Activated naive CD8-positive, alpha-beta T cell treated with anti-CD3 and anti-CD28 coated beads, Interleukin-2, amount 50 U/mL, for 24 hours (primary cell): Measurements from ENCODE around the gene HS2ST1.

ENCODE experiments used
- ATAC-seq: fragments of 150-1000 bp; cut with Tn5 transposase; one replicate; pipeline ENCODE4 v1.10.0; 2021
- DNase-seq: peaks from one replicate; pipeline ENCODE4 v3.0.0; 2021
- H3K27ac Mint-ChIP-seq: one replicate; pipeline ENCODE4 v1.8.0; 2021; ENCODE audit warnings: mild to moderate bottlenecking, mixed read lengths
- H3K27me3 Mint-ChIP-seq: one replicate; pipeline ENCODE4 v1.8.0; 2021; ENCODE audit warnings: mixed read lengths
- H3K36me3 Mint-ChIP-seq: one replicate; pipeline ENCODE4 v1.8.0; 2021; ENCODE audit warnings: low read depth, mixed read lengths
- H3K4me1 Mint-ChIP-seq: one replicate; pipeline ENCODE4 v1.8.0; 2021; ENCODE audit warnings: mixed read lengths
- H3K4me3 Mint-ChIP-seq: one replicate; pipeline ENCODE4 v1.8.0; 2021; ENCODE audit warnings: mild to moderate bottlenecking, moderate library complexity, mixed read lengths
- H3K9me3 Mint-ChIP-seq: one replicate; pipeline ENCODE4 v1.8.0; 2021; ENCODE audit warnings: mixed read lengths

HS2ST1 gene

DNA sequence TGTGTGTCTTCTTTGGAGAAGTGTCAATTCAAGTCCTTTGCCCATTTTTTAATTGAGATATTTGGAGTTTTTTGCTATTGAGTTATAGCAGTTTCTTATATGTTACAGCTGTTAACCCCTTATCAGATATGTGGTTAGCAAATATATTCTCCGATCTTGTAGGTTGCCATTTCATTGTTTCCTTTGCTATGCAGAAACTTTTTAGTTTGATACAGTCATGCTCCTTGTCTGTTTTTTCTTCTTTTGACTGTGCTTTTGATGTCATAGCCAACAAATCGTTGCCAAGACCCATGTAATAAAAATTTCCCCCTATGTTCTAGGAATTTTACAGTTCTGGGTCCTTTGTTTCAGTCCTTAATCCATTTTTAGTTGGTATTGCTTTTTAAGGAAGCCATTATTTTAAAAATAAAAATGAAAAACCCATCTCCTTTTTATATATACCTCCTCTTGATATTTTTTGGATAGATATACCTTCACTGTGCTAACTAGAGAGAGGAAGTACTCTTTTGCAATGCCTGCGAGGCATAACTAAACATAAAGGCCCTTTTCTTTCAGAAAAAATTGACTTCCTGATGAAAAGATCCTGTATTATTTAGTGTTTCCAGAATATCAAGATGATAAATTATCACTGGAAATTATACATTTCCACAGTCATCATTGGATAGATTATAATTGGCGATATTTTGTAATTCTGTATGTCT is 127.8 kb downstream of the HS2ST1 start:
- H3K4me1 Mint-ChIP-seq: peaks cover 45% of the 10 kb centered on the region
- H3K27me3 Mint-ChIP-seq: no peaks in the 10 kb centered on the region
- no peak for DNase-seq
- peaks cover 8% of the 10 kb centered on the region for H3K9me3 Mint-ChIP-seq
- ATAC-seq: peak; percentile 10
- peak overlapping the region; percentile 16 for H3K4me3 Mint-ChIP-seq
- H3K36me3 Mint-ChIP-seq: peaks cover 5% of the 10 kb centered on the region
- H3K27ac Mint-ChIP-seq: peak overlapping the region; percentile 6

DNA sequence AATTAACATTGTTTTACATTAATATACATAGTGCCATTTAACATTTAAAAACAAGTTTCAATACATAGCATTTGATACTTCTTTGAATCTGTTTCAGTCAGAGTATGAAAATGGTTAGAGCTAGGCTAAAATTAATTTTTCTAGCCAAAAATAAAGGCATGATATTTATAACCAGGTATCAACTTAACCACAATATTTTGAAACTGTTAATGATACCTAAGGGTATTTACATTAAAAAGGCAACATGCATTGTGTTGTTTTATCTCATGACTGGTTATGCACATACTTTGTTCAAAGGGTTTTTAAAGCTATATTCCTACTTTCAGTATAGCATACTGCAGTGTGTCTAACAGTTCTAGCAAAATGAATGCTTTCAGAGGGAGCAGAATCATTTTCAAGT is 130.0 kb downstream of the HS2ST1 start:
- Mint-ChIP-seq H3K9me3 (peaks cover 12% of the 10 kb centered on the region), H3K27me3 (no peaks in the 10 kb centered on the region), H3K4me1 (peaks cover 47% of the 10 kb centered on the region), H3K36me3 (peaks cover 10% of the 10 kb centered on the region), H3K27ac (peak overlapping the region; percentile 37), H3K4me3 (no peak overlapping the region)
- DNase-seq (no peak), ATAC-seq (no peak)

DNA sequence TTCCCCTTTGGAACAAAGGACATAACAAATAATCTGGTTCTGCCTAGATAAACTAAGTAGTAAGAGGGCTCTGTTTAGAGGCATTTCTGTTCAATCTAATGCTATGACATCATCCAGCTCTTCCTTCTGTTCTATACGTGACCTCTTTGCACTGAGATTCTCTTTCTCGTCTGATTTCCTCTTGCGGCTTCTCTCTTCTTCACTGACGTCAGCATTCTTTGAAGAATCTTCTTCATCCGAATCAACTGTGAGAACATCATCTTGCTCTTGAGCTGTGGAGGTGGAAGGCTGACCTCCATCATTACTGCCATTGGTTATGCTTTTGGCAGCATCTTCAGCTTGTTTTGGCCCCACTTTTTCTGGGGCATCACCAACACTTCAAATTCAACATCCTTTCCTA is 130.4 kb downstream of the HS2ST1 start:
- DNase-seq: no peak
- Mint-ChIP-seq H3K27ac (peak overlapping the region; percentile 37), H3K4me1 (peaks cover 50% of the 10 kb centered on the region), H3K36me3 (peaks cover 12% of the 10 kb centered on the region), H3K4me3 (no peak overlapping the region), H3K27me3 (no peaks in the 10 kb centered on the region), H3K9me3 (peaks cover 12% of the 10 kb centered on the region)
- peak; percentile 67 for ATAC-seq

DNA sequence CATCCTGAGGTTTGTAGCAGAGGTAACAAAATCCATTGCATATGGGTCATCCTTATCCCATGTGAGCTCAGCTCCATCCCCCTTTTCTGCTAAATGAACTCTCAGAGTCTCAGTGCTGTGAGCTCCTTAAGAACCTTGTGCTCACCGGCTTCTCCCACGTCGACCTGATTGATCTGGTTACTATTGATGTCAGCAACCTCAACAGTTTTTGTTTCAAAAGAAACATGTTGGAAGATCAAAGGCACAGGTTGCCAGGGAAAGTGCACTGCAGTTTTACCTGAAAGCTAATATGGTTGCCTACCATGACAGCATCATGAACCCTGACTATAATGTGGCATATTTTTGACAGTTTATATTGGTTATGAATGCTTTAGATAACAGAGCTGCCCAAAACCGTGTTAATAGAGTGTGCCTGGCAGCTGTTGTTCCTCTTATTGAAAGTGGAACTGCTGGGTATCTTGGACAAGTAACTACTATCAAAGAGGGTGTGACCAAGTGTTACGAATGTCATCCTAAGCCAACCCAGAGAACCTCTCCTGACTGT is 131.4 kb downstream of the HS2ST1 start:
- Mint-ChIP-seq H3K27ac (peak overlapping the region; percentile 73), H3K4me3 (peak overlapping the region; percentile 52), H3K4me1 (peaks cover 52% of the 10 kb centered on the region), H3K9me3 (peaks cover 12% of the 10 kb centered on the region), H3K27me3 (no peaks in the 10 kb centered on the region), H3K36me3 (peaks cover 12% of the 10 kb centered on the region)
- DNase-seq (peak; percentile 23), ATAC-seq (peak; percentile 79)

DNA sequence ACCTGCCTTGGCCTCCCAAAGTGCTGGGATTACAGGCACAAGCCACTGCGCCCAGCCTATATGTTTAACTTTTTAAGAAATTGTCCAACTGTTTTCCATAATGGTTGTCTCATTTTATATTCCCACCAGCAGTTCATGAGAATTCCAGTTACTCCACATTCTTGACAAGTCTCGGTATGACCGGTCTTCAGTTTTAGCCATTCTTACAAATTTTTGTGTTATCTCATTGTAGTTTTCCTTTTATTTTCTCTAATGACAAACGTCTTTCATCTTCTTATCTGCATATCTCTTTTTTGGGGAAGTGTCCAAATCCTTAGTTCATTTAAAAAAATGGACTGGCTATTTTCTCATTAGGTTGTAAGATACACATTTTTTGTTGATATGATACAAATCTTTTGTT is 132.5 kb downstream of the HS2ST1 start:
- H3K27ac Mint-ChIP-seq: no peak overlapping the region
- ATAC-seq: no peak
- H3K4me1 Mint-ChIP-seq: peaks cover 45% of the 10 kb centered on the region
- no peak for DNase-seq
- H3K27me3 Mint-ChIP-seq: no peaks in the 10 kb centered on the region
- peaks cover 12% of the 10 kb centered on the region for H3K36me3 Mint-ChIP-seq
- peaks cover 12% of the 10 kb centered on the region for H3K9me3 Mint-ChIP-seq
- H3K4me3 Mint-ChIP-seq: no peak overlapping the region

DNA sequence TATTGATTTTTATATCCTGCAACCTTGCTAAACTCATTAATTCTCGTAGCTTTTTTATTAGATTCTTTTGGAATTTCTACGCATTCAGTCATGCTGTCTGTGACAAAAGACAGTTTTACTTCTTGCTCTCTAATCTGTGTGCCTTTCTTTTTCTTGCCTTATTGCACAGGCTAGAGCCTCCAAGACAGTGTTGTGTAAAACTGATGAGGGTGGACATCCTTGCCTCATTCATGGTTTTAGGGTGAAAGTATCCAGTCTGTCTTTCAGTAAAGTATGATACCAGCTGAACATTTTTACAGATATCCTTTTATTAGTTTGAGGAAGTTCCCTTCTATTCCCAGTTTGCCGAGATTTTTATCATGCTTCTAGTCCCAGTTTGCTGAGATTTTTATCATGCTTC is 133.8 kb downstream of the HS2ST1 start:
- no peak for ATAC-seq
- no peak overlapping the region for H3K27ac Mint-ChIP-seq

DNA sequence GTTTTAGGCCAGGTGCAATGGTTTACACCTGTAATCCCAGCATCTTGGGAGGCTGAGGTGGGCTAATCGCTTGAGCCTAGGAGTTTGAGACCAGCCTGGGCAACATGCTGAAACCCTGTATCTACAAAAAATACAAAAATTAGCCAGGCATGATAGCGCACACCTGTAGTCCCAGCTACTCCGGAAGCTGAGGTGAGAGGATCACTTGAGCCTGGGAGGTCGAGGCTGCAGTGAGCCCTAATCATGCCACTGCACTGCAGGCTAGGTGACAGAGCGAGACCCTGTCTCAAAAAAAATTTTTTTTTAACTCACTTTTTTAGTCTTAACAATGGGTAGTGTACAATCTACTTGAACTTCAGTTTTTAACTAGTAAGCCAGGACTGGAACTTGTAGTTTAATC is 137.5 kb downstream of the HS2ST1 start:
- no peaks in the 10 kb centered on the region for H3K27me3 Mint-ChIP-seq
- H3K36me3 Mint-ChIP-seq: peaks cover 10% of the 10 kb centered on the region
- no peak for ATAC-seq
- no peak overlapping the region for H3K27ac Mint-ChIP-seq
- DNase-seq: no peak
- H3K4me3 Mint-ChIP-seq: no peak overlapping the region
- H3K4me1 Mint-ChIP-seq: peaks cover 20% of the 10 kb centered on the region
- H3K9me3 Mint-ChIP-seq: peaks cover 15% of the 10 kb centered on the region

More for the DNA sequence above, 133.8 kb downstream of the HS2ST1 start:
- Mint-ChIP-seq H3K27me3 (no peaks in the 10 kb centered on the region), H3K4me1 (peaks cover 39% of the 10 kb centered on the region), H3K9me3 (peaks cover 12% of the 10 kb centered on the region), H3K36me3 (peaks cover 12% of the 10 kb centered on the region), H3K4me3 (no peak overlapping the region)
- DNase-seq: no peak

DNA sequence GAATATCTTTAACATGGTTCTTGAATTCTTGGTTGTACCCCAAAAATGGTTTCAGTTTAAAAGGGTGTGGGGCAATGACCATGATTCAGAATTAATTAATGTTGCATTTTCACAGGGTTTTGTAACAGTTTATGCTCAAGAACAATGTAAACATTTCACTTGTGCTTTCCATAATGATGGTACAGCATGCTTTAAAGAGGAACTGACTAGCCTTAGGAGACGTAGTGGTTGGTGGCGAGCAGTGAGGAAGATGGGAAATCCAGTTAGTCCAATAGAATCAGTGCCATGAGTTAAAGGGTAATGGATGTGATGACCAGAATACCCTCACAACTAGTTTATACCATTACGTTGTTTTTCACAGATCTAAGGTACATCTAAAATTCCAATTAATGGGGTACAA is 138.0 kb downstream of the HS2ST1 start:
- no peak for ATAC-seq
- Mint-ChIP-seq H3K36me3 (peaks cover 7% of the 10 kb centered on the region), H3K9me3 (peaks cover 12% of the 10 kb centered on the region), H3K27me3 (no peaks in the 10 kb centered on the region), H3K27ac (no peak overlapping the region), H3K4me1 (peaks cover 23% of the 10 kb centered on the region), H3K4me3 (no peak overlapping the region)
- no peak for DNase-seq

DNA sequence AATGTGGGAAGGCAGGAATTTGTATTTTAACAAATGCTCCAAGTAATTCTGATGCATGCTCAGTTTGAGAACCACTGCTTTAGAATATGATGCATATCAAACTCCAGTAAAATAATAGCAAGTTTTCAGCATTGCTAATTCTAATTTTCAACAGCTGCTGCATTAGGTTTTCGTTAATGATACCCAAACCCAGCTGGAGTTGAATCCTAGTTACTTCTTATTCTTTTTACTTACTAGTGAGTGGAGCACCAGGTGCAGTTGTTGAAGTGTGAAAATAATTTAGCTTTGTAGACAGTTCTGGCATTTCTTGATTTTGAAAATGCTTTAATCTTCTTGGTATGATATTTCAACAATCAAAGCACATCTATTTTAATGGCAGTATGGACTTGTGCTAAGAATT is 138.5 kb downstream of the HS2ST1 start:
- no peak overlapping the region for H3K4me3 Mint-ChIP-seq
- no peaks in the 10 kb centered on the region for H3K27me3 Mint-ChIP-seq
- H3K27ac Mint-ChIP-seq: no peak overlapping the region
- H3K9me3 Mint-ChIP-seq: peaks cover 12% of the 10 kb centered on the region
- DNase-seq: no peak
- H3K36me3 Mint-ChIP-seq: peaks cover 7% of the 10 kb centered on the region
- H3K4me1 Mint-ChIP-seq: peaks cover 26% of the 10 kb centered on the region
- no peak for ATAC-seq

DNA sequence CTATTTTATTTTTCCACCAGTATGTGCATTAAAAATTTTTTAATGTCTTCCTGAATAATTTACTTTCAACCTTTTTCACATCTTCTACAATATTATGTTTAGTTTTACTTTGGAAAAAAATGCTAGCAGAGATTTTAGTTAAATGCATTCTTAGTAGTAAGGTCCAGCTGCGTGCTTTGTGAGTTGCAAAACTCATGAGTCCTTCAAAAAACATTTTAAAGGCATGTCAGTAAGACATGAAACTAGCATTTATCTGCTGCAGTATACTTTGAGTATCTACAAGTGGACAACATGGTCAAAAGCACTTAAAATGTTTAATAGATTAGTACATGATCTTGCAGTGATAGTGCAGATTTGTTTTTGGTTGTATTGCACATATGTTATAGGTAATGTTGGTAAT is 139.0 kb downstream of the HS2ST1 start:
- H3K9me3 Mint-ChIP-seq: peaks cover 9% of the 10 kb centered on the region
- H3K4me1 Mint-ChIP-seq: peaks cover 31% of the 10 kb centered on the region
- H3K36me3 Mint-ChIP-seq: peaks cover 4% of the 10 kb centered on the region
- no peak overlapping the region for H3K27ac Mint-ChIP-seq
- no peak overlapping the region for H3K4me3 Mint-ChIP-seq
- no peak for ATAC-seq
- H3K27me3 Mint-ChIP-seq: no peaks in the 10 kb centered on the region
- no peak for DNase-seq

DNA sequence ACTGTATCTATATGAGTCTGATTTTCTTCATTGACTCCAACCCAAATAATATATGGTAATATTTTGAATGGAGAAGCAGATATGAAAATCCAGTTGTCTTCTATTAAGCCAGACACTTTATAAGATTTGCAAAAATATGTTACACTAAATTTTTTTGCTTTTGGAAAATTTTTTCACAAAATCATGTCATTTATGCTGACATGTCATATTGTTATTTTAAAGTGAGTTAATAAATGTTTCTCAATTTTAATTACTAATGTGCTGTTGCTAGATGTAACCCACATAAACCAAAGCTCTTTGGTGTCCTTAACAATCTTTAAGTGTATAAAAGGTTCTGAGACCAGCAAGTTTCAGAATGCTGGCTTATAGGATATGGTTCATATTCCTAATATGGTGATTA is 142.5 kb downstream of the HS2ST1 start:
- H3K36me3 Mint-ChIP-seq: no peaks in the 10 kb centered on the region
- H3K27ac Mint-ChIP-seq: no peak overlapping the region
- DNase-seq (no peak), ATAC-seq (no peak)
- H3K9me3 Mint-ChIP-seq: peaks cover 9% of the 10 kb centered on the region
- H3K4me1 Mint-ChIP-seq: peaks cover 37% of the 10 kb centered on the region
- no peak overlapping the region for H3K4me3 Mint-ChIP-seq
- H3K27me3 Mint-ChIP-seq: no peaks in the 10 kb centered on the region

DNA sequence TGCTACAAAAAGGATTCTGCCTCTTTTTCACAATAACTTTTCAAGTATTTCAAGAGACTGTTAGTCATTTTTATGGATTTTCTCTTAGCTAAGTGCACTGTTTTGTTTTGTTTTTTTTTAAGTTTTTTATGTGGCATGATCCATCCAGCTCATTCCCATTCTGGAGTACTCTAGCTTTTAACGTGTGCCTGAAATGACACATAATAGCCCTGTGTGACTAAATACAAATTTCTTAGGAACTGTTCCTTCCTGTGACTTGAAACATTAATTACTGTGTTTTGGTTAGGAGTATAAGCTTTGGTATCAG is 143.9 kb downstream of the HS2ST1 start:
- ATAC-seq (no peak), DNase-seq (no peak)
- H3K4me3 Mint-ChIP-seq: no peak overlapping the region
- peaks cover 17% of the 10 kb centered on the region for H3K9me3 Mint-ChIP-seq
- no peaks in the 10 kb centered on the region for H3K27me3 Mint-ChIP-seq
- peaks cover 41% of the 10 kb centered on the region for H3K4me1 Mint-ChIP-seq
- H3K27ac Mint-ChIP-seq: no peak overlapping the region
- H3K36me3 Mint-ChIP-seq: peaks cover 2% of the 10 kb centered on the region

DNA sequence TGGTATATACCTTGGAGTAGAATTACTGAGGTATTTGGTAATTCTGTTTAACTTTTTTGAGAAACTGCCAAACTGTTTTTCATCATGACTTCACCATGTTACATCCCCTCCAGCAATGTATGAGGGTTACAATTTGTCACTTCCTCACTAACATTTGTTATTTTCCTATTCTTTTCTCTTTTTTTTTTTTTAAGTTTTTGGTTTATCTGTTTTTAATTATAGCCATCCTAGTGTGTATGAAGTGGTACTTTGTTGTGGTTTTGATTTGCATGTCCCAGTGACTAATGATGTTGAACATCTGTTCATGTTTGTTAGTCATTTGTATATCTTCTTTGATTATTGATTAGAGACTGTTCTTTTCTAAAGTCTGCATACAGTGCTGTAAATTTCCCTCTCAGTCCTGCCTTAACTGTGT is 147.3 kb downstream of the HS2ST1 start:
- H3K4me3 Mint-ChIP-seq: no peak overlapping the region
- no peak overlapping the region for H3K27ac Mint-ChIP-seq
- H3K9me3 Mint-ChIP-seq: peaks cover 15% of the 10 kb centered on the region
- DNase-seq (no peak), ATAC-seq (peak; percentile 20)
- peaks cover 47% of the 10 kb centered on the region for H3K4me1 Mint-ChIP-seq
- peaks cover 7% of the 10 kb centered on the region for H3K36me3 Mint-ChIP-seq
- no peaks in the 10 kb centered on the region for H3K27me3 Mint-ChIP-seq

DNA sequence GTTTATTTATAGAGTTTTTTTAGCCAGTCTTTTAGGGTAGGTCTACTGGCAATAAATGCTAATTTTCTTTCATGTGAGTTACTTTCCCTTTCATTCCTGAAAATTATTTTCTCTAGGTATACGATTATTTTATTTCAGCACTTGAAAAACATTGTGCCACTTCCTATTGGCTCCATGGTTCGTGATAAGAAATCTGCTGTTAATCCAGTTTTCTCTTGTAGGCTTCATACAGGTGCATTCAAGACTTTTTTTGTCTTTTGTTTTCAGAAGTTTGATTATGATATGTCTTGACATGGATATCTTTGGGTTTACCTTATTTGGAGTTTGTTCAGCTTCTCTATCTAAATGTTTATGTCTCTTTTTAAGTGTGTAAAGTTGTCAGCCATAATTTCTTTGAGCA is 148.3 kb downstream of the HS2ST1 start:
- Mint-ChIP-seq H3K27ac (peak overlapping the region; percentile 43), H3K9me3 (peaks cover 20% of the 10 kb centered on the region), H3K4me3 (no peak overlapping the region), H3K4me1 (peaks cover 44% of the 10 kb centered on the region), H3K36me3 (peaks cover 10% of the 10 kb centered on the region), H3K27me3 (no peaks in the 10 kb centered on the region)
- ATAC-seq (no peak), DNase-seq (no peak)

DNA sequence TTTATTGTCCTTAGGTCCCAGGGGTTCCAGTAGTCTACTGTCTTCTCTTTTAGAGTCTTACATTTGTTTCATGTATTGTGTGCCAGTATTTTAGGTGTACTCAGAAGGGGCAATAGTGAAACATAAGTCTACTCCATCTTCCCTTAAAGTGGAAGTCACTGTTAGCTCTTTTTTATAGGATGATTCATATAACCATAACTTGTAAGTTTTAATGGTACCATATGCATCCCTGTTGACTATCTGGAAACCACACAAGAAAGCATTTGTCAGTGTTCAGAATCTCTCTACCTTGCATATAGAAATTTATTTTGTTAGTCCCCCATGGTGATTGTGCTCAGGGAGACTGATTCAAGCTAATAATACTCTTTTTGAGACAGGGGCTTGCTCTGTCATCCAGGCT is 149.9 kb downstream of the HS2ST1 start:
- Mint-ChIP-seq H3K4me3 (no peak overlapping the region), H3K4me1 (peaks cover 37% of the 10 kb centered on the region), H3K9me3 (peaks cover 20% of the 10 kb centered on the region), H3K36me3 (peaks cover 10% of the 10 kb centered on the region), H3K27me3 (no peaks in the 10 kb centered on the region), H3K27ac (no peak overlapping the region)
- DNase-seq: no peak
- no peak for ATAC-seq

DNA sequence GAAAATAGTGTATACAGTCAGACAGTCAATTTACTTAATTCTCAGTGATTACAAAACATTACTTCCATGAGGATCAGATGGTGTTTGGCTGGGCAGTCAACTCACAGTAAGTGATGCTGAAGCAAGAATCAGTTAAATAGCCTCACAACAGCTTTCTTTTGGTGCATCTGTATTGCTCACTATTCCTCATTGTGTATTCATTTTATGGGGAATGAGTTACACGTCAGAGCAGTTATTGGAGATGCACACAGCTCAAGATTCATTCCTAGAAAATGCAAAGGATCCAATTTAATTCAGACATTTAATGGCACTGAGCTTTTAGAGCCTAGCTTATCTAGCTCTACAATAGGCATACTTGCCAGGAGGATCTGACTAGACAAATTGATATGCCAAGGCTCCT is 150.6 kb downstream of the HS2ST1 start:
- no peak overlapping the region for H3K4me3 Mint-ChIP-seq
- H3K4me1 Mint-ChIP-seq: peaks cover 34% of the 10 kb centered on the region
- H3K36me3 Mint-ChIP-seq: peaks cover 10% of the 10 kb centered on the region
- no peak overlapping the region for H3K27ac Mint-ChIP-seq
- ATAC-seq (no peak), DNase-seq (no peak)
- H3K27me3 Mint-ChIP-seq: no peaks in the 10 kb centered on the region
- H3K9me3 Mint-ChIP-seq: peaks cover 20% of the 10 kb centered on the region
